K562 (cell line): ENCODE measurements around the gene INPPL1. TPM values are rescaled to one million over a fixed set of nuclear protein-coding genes. Genes with fewer than 3 reads are reported as not detected.

ENCODE experiments used
- ATAC-seq: fragments of 200-7000 bp; cut with Tn5 transposase; 3 replicates; pipeline ENCODE4 v1.9.1; 2020; ENCODE audit warnings: moderate library complexity
- BruUV-seq: library from RNA; stranded (reverse); fragments of 400-500 nt; replicated peaks from 2 replicates; lab custom pipeline; 2021; lab: Mats Ljungman, UMichigan
- CTCF ChIA-PET: fragments of 300-600 bp; formaldehyde crosslinking; extraction: SDS; loops from one replicate; lab custom pipeline; 2021; ENCODE audit warnings: low intra/inter-chr PET ratio; lab: Yijun Ruan, JAX
- POLR2A ChIA-PET: fragments of 300-600, 350-650 bp; sonication (Branson Sonifier 250); formaldehyde crosslinking; extraction: SDS; loops from one replicate; lab custom pipeline; 2021; ENCODE audit warnings: antibody characterized with exemption, inconsistent platforms; lab: Yijun Ruan, JAX
- DNase-seq, 4 experiments: peaks; one replicate each; pipeline versions ENCODE4 v3.0.0 to v3.0.0-alpha.2; 2011 to 2018; ENCODE audit warnings: low spot score in 3 of 4, mixed read lengths in 3 of 4; ENCODE audit errors: extremely low read depth in 1 of 4
- FAIRE-seq: peaks from 2 replicates; lab custom pipeline; 2011; peaks lifted over from hg19 to GRCh38; lab: Jason Lieb, UNC
- H2AFZ ChIP-seq: 2 replicates; pipeline ENCODE4 v1.6.0; 2011; ENCODE audit warnings: low read depth, low read length, control low read depth, inconsistent platforms
- H3K27ac ChIP-seq: fragments of 200-600 bp; 3 replicates; pipeline ENCODE4 v1.8.0; 2011; ENCODE audit warnings: low read depth, mild to moderate bottlenecking, control low read depth, inconsistent platforms, low read length, moderate library complexity, mixed read lengths; ENCODE audit errors: extremely low read depth
- H3K27me3 ChIP-seq, 2 experiments: fragments of 300-600 bp in 1 of 2; 2 replicates in 1 of 2; 3 replicates in 1 of 2; pipeline versions ENCODE4 v1.6.0 to v1.8.0; 2011; ENCODE audit warnings: inconsistent platforms in 2 of 2, low read length in 2 of 2, mild to moderate bottlenecking in 1 of 2, mixed read lengths in 1 of 2, moderate library complexity in 1 of 2; ENCODE audit not compliant: control insufficient read depth in 2 of 2, insufficient read depth in 2 of 2
- H3K36me3 ChIP-seq: fragments of 300-600 bp; 3 replicates; pipeline ENCODE4 v1.8.0; 2011; ENCODE audit warnings: mild to moderate bottlenecking, low read length, inconsistent platforms; ENCODE audit not compliant: control insufficient read depth, insufficient read depth
- H3K4me1 ChIP-seq, 2 experiments: fragments of 200-600 bp in 1 of 2; replicated peaks in 1 of 2; 2 replicates in 1 of 2; 3 replicates in 1 of 2; pipeline versions ENCODE4 v1.5.1 to v1.8.0; 2011; ENCODE audit warnings: inconsistent platforms in 2 of 2, low read length in 2 of 2, mild to moderate bottlenecking in 1 of 2, mixed read lengths in 1 of 2, moderate library complexity in 1 of 2; ENCODE audit not compliant: control insufficient read depth in 2 of 2, insufficient read depth in 2 of 2
- H3K4me2 ChIP-seq: 2 replicates; pipeline ENCODE4 v1.6.1; 2011; ENCODE audit warnings: low read length, control low read depth, inconsistent platforms, mixed read lengths; ENCODE audit not compliant: insufficient read depth
- H3K4me3 ChIP-seq: fragments of 200-600 bp; sonication (generic), shearing (Covaris generic); 2 replicates; pipeline ENCODE4 v1.5.1; 2016; ENCODE audit warnings: control low read depth, inconsistent platforms
- H3K79me2 ChIP-seq: fragments of 200-600 bp; 3 replicates; pipeline ENCODE4 v1.8.0; 2011; ENCODE audit warnings: low read length, inconsistent platforms; ENCODE audit not compliant: control insufficient read depth, insufficient read depth
- H3K9ac ChIP-seq, 2 experiments: 2 replicates each; pipeline versions ENCODE4 v1.6.0 to v1.6.1; 2011; ENCODE audit warnings: low read depth in 2 of 2, low read length in 2 of 2, control low read depth in 1 of 2, inconsistent platforms in 1 of 2, mild to moderate bottlenecking in 1 of 2, mixed read lengths in 1 of 2; ENCODE audit not compliant: insufficient read depth in 1 of 2
- H3K9me1 ChIP-seq: one replicate; pipeline ENCODE4 v1.6.0; 2011; ENCODE audit warnings: inconsistent platforms, mild to moderate bottlenecking, low read length, moderate library complexity; ENCODE audit not compliant: control insufficient read depth, insufficient read depth
- H3K9me3 ChIP-seq: replicated peaks from 2 replicates; pipeline ENCODE4 v1.5.1; 2011; ENCODE audit warnings: low read depth, low read length, inconsistent platforms; ENCODE audit not compliant: control insufficient read depth, insufficient read depth
- H4K20me1 ChIP-seq: replicated peaks from 2 replicates; pipeline ENCODE4 v1.6.1; 2011; ENCODE audit warnings: low read length, inconsistent platforms, mixed read lengths; ENCODE audit not compliant: control insufficient read depth, insufficient read depth
- ASH1L ChIP-seq: fragments of 450-650 bp; IDR thresholded peaks from 2 replicates; pipeline ENCODE4 v1.6.1; 2018; ENCODE audit warnings: borderline replicate concordance, mild to moderate bottlenecking, low read depth; ENCODE audit not compliant: partially characterized antibody
- GTF2E2 ChIP-seq: fragments of 200-800 bp; sonication (Bioruptor generic); IDR thresholded peaks from 2 replicates; pipeline ENCODE4 v1.6.1; 2016; ENCODE audit warnings: missing genetic modification characterization, missing compliant biosample characterization
- MIER1 ChIP-seq: fragments of 450-650 bp; IDR thresholded peaks from 2 replicates; pipeline ENCODE4 v1.6.1; 2016; ENCODE audit warnings: antibody characterized with exemption, mild to moderate bottlenecking, low read depth
- NEUROD1 ChIP-seq: fragments of 150-350 bp; IDR thresholded peaks from 2 replicates; pipeline ENCODE4 v1.6.1; 2014; ENCODE audit warnings: borderline replicate concordance, low read length, low read depth; ENCODE audit not compliant: partially characterized antibody
- PHF20 ChIP-seq: fragments of 450-650 bp; IDR thresholded peaks from 2 replicates; pipeline ENCODE4 v1.6.1; 2018; ENCODE audit not compliant: partially characterized antibody
- POLR2G ChIP-seq: fragments of 200-400 bp; formaldehyde crosslinking; IDR thresholded peaks from 2 replicates; pipeline ENCODE4 v1.6.1; 2017; ENCODE audit warnings: low read depth, mild to moderate bottlenecking, antibody characterized with exemption, low read length, moderate library complexity
- RBFOX2 ChIP-seq: fragments of 200-400 bp; formaldehyde crosslinking; IDR thresholded peaks from 2 replicates; pipeline ENCODE4 v1.6.1; 2017; ENCODE audit warnings: low read depth, mild to moderate bottlenecking, low read length, moderate library complexity
- RBM22 ChIP-seq: fragments of 200-400 bp; formaldehyde crosslinking; IDR thresholded peaks from 2 replicates; pipeline ENCODE4 v1.6.1; 2018; ENCODE audit warnings: low read length, low read depth; ENCODE audit not compliant: poor library complexity, severe bottlenecking
- ZNF274 ChIP-seq: IDR thresholded peaks from 2 replicates; pipeline ENCODE4 v1.6.1; 2011; ENCODE audit warnings: low read depth, mild to moderate bottlenecking, low read length, moderate library complexity, borderline replicate concordance
- ZNF740 ChIP-seq, 3 experiments: fragments of 200-800 bp in 1 of 3; sonication (Bioruptor generic) in 1 of 3; sonication (generic) in 1 of 3; formaldehyde crosslinking in 1 of 3; IDR thresholded peaks; 2 replicates each; pipeline versions ENCODE4 v1.6.1 to v1.8.0; 2016 to 2022; ENCODE audit warnings: mild to moderate bottlenecking in 2 of 3, missing compliant biosample characterization in 2 of 3, missing genetic modification characterization in 2 of 3, missing genetic modification reagents in 1 of 3
- ZNF778 ChIP-seq: fragments of 450-650 bp; formaldehyde crosslinking; IDR thresholded peaks from 2 replicates; pipeline ENCODE4 v1.4.0; 2020; ENCODE audit warnings: mild to moderate bottlenecking, moderate library complexity
- WGBS: fragments of 100-300 bp; shearing (Covaris generic); methylation state at CpG from one replicate; pipeline ENCODE4 v1.1.6; 2016; ENCODE audit warnings: low coverage, mixed read lengths; ENCODE audit not compliant: insufficient coverage; ENCODE audit errors: missing lambda C conversion rate; 5-methylcytosine and 5-hydroxymethylcytosine counted together
- in situ Hi-C: fragments of 300-500 bp; cut with MboI; formaldehyde crosslinking; loops from 4 replicates; pipeline ENCODE4 v1.15.0; 2018; ENCODE audit warnings: inconsistent platforms, mixed read lengths
- intact Hi-C: fragments of 100-400 bp; cut with micrococcal nuclease; formaldehyde crosslinking; loops from 2 replicates; pipeline ENCODE4 v1.14.2; 2022
- polyA plus RNA-seq, 8 experiments: library from polyadenylated mRNA; depleted of rRNA in 4 of 8; stranded (reverse) in 5 of 8; unstranded in 3 of 8; fragments of >200 nt; fragmentation: Nextera tagmentation in 2 of 8; fragmentation: Illumina TruSeq in 1 of 8; extraction: Ambion mirVana in 2 of 8; extraction: Trizol in 1 of 8; gene quantifications; 2 replicates each; pipeline versions ENCODE4 v1.2.1 to v1.2.3, GENCODE V29; 2011 to 2014; ENCODE audit warnings: inconsistent platforms in 1 of 8, missing spikeins in 1 of 8
- total RNA-seq, 7 experiments: library from RNA; depleted of rRNA in 6 of 7; stranded (reverse); fragments of >200 nt in 6 of 7; fragmentation: Illumina TruSeq in 2 of 7; extraction: Trizol in 2 of 7; gene quantifications; 2 replicates each; pipeline versions ENCODE4 v1.2.1 to v1.2.3, GENCODE V29; 2011 to 2021; ENCODE audit warnings: low replicate concordance in 1 of 7
- TF ChIP-seq, protein P1 (sequence below): fragments of 200-800 bp; sonication (Bioruptor generic); IDR thresholded peaks from 2 replicates; pipeline ENCODE4 v1.6.1; 2017; ENCODE audit warnings: missing genetic modification characterization, missing compliant biosample characterization
- TF ChIP-seq, protein P2 (sequence below): fragments of 450-650 bp; IDR thresholded peaks from 2 replicates; pipeline ENCODE4 v1.6.1; 2017; ENCODE audit warnings: antibody characterized with exemption

The INPPL1 gene
- total and polyA plus RNA-seq, 9 of the 15 experiments (the other 6 are each of a cell fraction or from before 2014, with no cell fraction given) = 0.55 to 137 (median 61.6) TPM

GRCh38 chr11:72237112-72237931 lies 12.8 kb downstream of the INPPL1 start (continued):
- TF ChIP-seq NEUROD1 (no peak), ZNF740 (CRISPR knock-in tag; IDR thresholded peaks at IDR 0.05) (peak; percentile 70; the same call in 1 of the 2 replicates), ZNF740 (tag; IDR thresholded peaks at IDR 0.05) (no peak), RBM22 (peak; percentile 19), POLR2G (0 out of 2 replicates have a peak, but pooled peaks have one; percentile 37), RBFOX2 (peak; percentile 47; the same call in 1 of the 2 replicates)

GRCh38 chr11:72238040-72238450 lies 13.5 kb downstream of the INPPL1 start:
- peaks cover 56% of the 10 kb centered on the region for H3K36me3 ChIP-seq
- H3K79me2 ChIP-seq = no peaks in the 10 kb centered on the region
- intact Hi-C loops (loop anchor here (5.0 kb wide), 2 partner anchors 56 to 194 kb away; partner anchors contain the start of gene CLPB), in situ Hi-C loops (no loop called here)
- no peaks in the 10 kb centered on the region for H3K9me1 ChIP-seq
- no peak overlapping the region for H3K9ac ChIP-seq
- no peak overlapping the region for H3K4me3 ChIP-seq
- ChIA-PET POLR2A (interaction anchor here (0.6 to 1.3 kb wide), 8 partner anchors 9 to 195 kb away, joined by 3 to 9 read pairs (median 4); no protein-coding TSS in a partner anchor), CTCF (interaction anchor here (1.4 kb wide), 1 partner anchor 213 kb away, joined by 3 read pairs; no protein-coding TSS in a partner anchor)
- no TSS peak for BruUV-seq
- FAIRE-seq (peak; percentile 87), DNase-seq (peak; percentile 64 to 84 (median 77)), ATAC-seq (peak; percentile 94)
- no peaks in the 10 kb centered on the region for H3K9me3 ChIP-seq
- no peak overlapping the region for H3K4me2 ChIP-seq
- H3K27ac ChIP-seq = no peak overlapping the region
- H4K20me1 ChIP-seq = no peaks in the 10 kb centered on the region
- WGBS = 24% methylated on average over 4 of the region's 16 CpGs
- H3K4me1 ChIP-seq = peaks cover 0 to 28% of the 10 kb centered on the region in 2 experiments; a peak in 2 of 5 replicates
- no peaks in the 10 kb centered on the region for H3K27me3 ChIP-seq
- H2AFZ ChIP-seq = no peak overlapping the region
- TF ChIP-seq GTF2E2 (tag) = no peak
- TF ChIP-seq ZNF778 (CRISPR knock-in tag) = no peak
- TF ChIP-seq, protein P1, sequence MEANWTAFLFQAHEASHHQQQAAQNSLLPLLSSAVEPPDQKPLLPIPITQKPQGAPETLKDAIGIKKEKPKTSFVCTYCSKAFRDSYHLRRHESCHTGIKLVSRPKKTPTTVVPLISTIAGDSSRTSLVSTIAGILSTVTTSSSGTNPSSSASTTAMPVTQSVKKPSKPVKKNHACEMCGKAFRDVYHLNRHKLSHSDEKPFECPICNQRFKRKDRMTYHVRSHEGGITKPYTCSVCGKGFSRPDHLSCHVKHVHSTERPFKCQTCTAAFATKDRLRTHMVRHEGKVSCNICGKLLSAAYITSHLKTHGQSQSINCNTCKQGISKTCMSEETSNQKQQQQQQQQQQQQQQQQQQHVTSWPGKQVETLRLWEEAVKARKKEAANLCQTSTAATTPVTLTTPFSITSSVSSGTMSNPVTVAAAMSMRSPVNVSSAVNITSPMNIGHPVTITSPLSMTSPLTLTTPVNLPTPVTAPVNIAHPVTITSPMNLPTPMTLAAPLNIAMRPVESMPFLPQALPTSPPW (CRISPR knock-in tag) = no peak
- TF ChIP-seq, protein P2, sequence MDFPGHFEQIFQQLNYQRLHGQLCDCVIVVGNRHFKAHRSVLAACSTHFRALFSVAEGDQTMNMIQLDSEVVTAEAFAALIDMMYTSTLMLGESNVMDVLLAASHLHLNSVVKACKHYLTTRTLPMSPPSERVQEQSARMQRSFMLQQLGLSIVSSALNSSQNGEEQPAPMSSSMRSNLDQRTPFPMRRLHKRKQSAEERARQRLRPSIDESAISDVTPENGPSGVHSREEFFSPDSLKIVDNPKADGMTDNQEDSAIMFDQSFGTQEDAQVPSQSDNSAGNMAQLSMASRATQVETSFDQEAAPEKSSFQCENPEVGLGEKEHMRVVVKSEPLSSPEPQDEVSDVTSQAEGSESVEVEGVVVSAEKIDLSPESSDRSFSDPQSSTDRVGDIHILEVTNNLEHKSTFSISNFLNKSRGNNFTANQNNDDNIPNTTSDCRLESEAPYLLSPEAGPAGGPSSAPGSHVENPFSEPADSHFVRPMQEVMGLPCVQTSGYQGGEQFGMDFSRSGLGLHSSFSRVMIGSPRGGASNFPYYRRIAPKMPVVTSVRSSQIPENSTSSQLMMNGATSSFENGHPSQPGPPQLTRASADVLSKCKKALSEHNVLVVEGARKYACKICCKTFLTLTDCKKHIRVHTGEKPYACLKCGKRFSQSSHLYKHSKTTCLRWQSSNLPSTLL = no peak
- no peak for TF ChIP-seq ASH1L
- no peak for TF ChIP-seq MIER1
- TF ChIP-seq PHF20 = no peak
- no peak for TF ChIP-seq ZNF274
